Stimulated activated CD8-positive, alpha-beta memory T cell treated with anti-CD3 and anti-CD28 coated beads, Interleukin-4, amount 100 ng/mL, for 24 hours (primary cell): Measurements from ENCODE around the gene CDC42BPA.

Experiments used
- DNase-seq: peaks from one replicate; pipeline ENCODE4 v3.0.0-alpha.2; 2020; ENCODE audit warnings: low read depth

The CDC42BPA gene

DNA sequence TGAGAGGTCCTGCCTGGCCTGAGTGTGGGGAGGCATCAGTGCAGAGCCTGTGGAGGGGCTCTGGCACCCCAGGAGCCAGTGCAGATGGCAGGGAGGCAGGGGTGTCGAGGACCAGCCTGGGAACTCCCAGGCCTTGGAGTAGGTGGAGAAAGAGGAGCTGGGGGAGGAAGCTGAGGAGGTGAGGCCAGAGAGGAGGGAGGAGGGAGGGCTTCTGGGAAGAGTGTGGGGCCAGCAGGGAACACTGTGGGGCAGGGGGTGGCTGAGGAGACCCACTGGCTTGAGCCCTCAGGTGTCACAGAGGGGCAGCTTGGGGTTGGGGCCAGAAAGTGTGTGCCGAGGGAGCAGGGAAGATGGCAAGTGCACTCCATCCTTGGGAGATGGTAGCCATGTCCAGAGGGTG lies 374.4 kb downstream of the CDC42BPA start:
- no peak for DNase-seq

- no peak for DNase-seq
These were observed 375.1 kb downstream of the CDC42BPA start for GRCh38 chr1:226943156-226943555.

DNA sequence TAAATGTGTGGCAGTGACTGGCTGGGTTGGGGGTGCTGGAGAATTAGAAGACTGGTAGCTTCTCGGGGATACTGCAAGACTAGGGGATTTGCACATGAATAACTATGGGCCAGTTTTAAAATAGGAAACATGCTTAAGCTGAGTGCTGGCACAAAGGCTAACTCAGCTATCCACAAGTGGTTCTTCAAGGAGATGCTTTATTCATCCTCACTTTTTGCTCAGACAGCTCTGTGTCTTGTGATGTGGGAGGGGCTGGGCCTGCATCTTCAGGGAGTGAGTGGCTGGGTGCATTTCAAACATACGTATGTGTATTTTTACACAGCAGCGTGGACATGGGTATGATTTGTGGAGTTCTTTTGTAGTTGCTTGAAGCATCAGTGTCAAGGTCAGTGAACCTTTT lies 375.9 kb downstream of the CDC42BPA start:
- DNase-seq, result no peak

- DNase-seq, result no peak
These were observed 377.6 kb downstream of the CDC42BPA start for GRCh38 chr1:226940806-226941067.

DNA sequence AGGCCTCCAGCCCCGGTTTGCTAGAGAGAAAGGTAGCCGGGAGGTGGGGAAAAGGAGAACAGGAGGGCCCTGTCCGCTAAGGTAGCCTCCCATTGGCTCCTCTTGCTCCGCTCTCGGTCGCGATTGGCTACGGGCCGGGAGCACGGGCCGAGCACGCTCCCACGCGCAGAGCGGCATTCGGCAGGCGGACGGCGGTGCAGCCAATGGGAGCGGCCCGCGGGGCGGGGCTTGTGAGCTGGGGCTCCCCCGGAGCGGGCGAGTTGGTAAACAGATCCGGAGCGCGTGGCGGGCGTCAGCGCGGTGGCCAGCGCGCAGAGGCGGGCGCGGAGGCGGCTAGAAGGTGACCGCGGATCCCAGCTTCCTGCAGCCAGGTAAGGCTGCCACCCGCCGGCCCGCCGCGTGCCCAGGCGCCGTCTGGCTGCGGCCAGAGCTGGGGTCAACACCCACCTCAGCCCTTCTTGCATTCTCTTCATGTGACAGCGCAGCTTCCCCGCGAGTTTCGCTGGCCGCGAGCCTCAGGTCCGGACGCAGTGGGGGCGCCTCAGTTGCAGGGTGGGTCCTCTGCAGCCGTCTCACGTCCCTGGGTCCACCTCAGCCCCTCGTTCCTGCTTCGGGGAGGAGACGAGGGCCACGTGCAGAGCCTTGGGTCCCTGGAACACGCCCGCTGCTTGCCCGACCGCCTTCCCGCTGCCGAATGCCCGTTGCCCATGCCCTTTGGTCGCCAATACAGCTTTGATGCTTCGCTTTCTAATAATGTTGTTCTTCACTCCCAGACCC lies 378.1 kb downstream of the CDC42BPA start, which contains the start of gene COQ8A:
TSS of gene COQ8A (plus strand) at position 266 of the 777 bp plus-strand sequence. CDS start 21,092 bp downstream, outside the sequence.
- DNase-seq, result peak; percentile 99
